Naive thymus-derived CD4-positive, alpha-beta T cell (primary cell): ENCODE results near the gene FNDC1. TPM values are rescaled to one million over a fixed set of nuclear protein-coding genes. Genes with fewer than 3 reads are reported as not detected.
A peak's percentile ranks its signal among the peaks of the same experiment; 100 is the strongest.

ENCODE experiments used
- ATAC-seq: fragments of 150-1000 bp; cut with Tn5 transposase; 2 replicates; pipeline ENCODE4 v1.10.0; 2021; ENCODE audit warnings: mild to moderate bottlenecking, moderate library complexity
- CTCF ChIA-PET: fragments of 350-600 bp; sonication (Branson Sonifier 250); formaldehyde crosslinking; loops from one replicate; lab custom pipeline; 2021; ENCODE audit warnings: antibody characterized with exemption; lab: Charles Lee
- POLR2A ChIA-PET: fragments of 350-600 bp; sonication (Branson Sonifier 250); formaldehyde crosslinking; loops from one replicate; lab custom pipeline; 2021; ENCODE audit warnings: antibody characterized with exemption, inconsistent platforms; lab: Charles Lee
- DNase-seq, 9 donors: peaks; one replicate each; pipeline versions ENCODE4 v3.0.0 to v3.0.0-alpha.2; 2020 to 2022; ENCODE audit warnings: mixed read lengths in 1 of 9
- H3K27ac ChIP-seq: one replicate; pipeline ENCODE4 v1.7.0; 2013; ENCODE audit warnings: mild to moderate bottlenecking, low read depth, low read length, moderate library complexity
- H3K27me3 ChIP-seq, 2 donors: one replicate each; pipeline ENCODE4 v1.7.0; 2013; ENCODE audit warnings: low read length in 2 of 2, mild to moderate bottlenecking in 2 of 2, moderate library complexity in 2 of 2; ENCODE audit not compliant: control insufficient read depth in 2 of 2, insufficient read depth in 2 of 2
- H3K36me3 ChIP-seq, 3 experiments: 1 replicate in 2 of 3; 2 replicates in 1 of 3; pipeline ENCODE4 v1.7.0; 2013; ENCODE audit warnings: low read length in 3 of 3, mild to moderate bottlenecking in 3 of 3, moderate library complexity in 1 of 3; ENCODE audit not compliant: insufficient read depth in 3 of 3, control insufficient read depth in 2 of 3
- H3K4me1 ChIP-seq, 2 donors: one replicate each; pipeline ENCODE4 v1.7.0; 2013; ENCODE audit warnings: low read length in 2 of 2, mild to moderate bottlenecking in 2 of 2, moderate library complexity in 1 of 2; ENCODE audit not compliant: control insufficient read depth in 2 of 2, insufficient read depth in 2 of 2
- H3K4me3 ChIP-seq: 2 replicates; pipeline ENCODE4 v1.7.0; 2013; ENCODE audit warnings: mild to moderate bottlenecking, low read length
- H3K9me3 ChIP-seq, 3 experiments: 1 replicate in 2 of 3; 2 replicates in 1 of 3; pipeline ENCODE4 v1.7.0; 2013; ENCODE audit warnings: low read length in 3 of 3; ENCODE audit not compliant: control insufficient read depth in 2 of 3
- H3K27ac Mint-ChIP-seq, 9 donors: one replicate each; pipeline ENCODE4 v1.8.0; 2020 to 2022; ENCODE audit warnings: mixed read lengths in 9 of 9, mild to moderate bottlenecking in 8 of 9, moderate library complexity in 5 of 9, inconsistent platforms in 2 of 9
- H3K27me3 Mint-ChIP-seq, 5 donors: one replicate each; pipeline ENCODE4 v1.8.0; 2021 to 2022; ENCODE audit warnings: mixed read lengths in 5 of 5, mild to moderate bottlenecking in 1 of 5
- H3K36me3 Mint-ChIP-seq, 5 donors: one replicate each; pipeline ENCODE4 v1.8.0; 2020 to 2022; ENCODE audit warnings: mixed read lengths in 5 of 5, mild to moderate bottlenecking in 3 of 5, inconsistent platforms in 1 of 5
- H3K4me1 Mint-ChIP-seq, 7 donors: one replicate each; pipeline ENCODE4 v1.8.0; 2020 to 2022; ENCODE audit warnings: mixed read lengths in 7 of 7, mild to moderate bottlenecking in 3 of 7, inconsistent platforms in 1 of 7
- H3K4me3 Mint-ChIP-seq, 10 donors: one replicate each; pipeline ENCODE4 v1.8.0; 2020 to 2022; ENCODE audit warnings: mild to moderate bottlenecking in 10 of 10, mixed read lengths in 10 of 10, moderate library complexity in 6 of 10, inconsistent platforms in 2 of 10
- H3K9me3 Mint-ChIP-seq, 11 donors: one replicate each; pipeline ENCODE4 v1.8.0; 2020 to 2022; ENCODE audit warnings: mixed read lengths in 11 of 11, mild to moderate bottlenecking in 4 of 11, inconsistent platforms in 1 of 11, moderate library complexity in 1 of 11
- intact Hi-C, 2 donors: fragments of 100-400 bp; cut with micrococcal nuclease; formaldehyde crosslinking; loops; one replicate each; pipeline ENCODE4 v1.15.1; 2023
- polyA plus RNA-seq, 2 donors: library from polyadenylated mRNA; unstranded; fragments of 300-500 nt; fragmentation: Illumina TruSeq; gene quantifications; one replicate each; pipeline ENCODE4 v1.2.3, GENCODE V29; 2021
- total RNA-seq, 6 experiments: library from RNA in 5 of 6; stranded (reverse) in 5 of 6; gene quantifications; 1 replicate in 5 of 6; 2 replicates in 1 of 6; pipeline ENCODE4 v1.2.3 and lab custom pipeline; 2021 to 2026

The FNDC1 gene
- total and polyA plus RNA-seq, 7 experiments from 2014 or later, result not detected

DNA sequence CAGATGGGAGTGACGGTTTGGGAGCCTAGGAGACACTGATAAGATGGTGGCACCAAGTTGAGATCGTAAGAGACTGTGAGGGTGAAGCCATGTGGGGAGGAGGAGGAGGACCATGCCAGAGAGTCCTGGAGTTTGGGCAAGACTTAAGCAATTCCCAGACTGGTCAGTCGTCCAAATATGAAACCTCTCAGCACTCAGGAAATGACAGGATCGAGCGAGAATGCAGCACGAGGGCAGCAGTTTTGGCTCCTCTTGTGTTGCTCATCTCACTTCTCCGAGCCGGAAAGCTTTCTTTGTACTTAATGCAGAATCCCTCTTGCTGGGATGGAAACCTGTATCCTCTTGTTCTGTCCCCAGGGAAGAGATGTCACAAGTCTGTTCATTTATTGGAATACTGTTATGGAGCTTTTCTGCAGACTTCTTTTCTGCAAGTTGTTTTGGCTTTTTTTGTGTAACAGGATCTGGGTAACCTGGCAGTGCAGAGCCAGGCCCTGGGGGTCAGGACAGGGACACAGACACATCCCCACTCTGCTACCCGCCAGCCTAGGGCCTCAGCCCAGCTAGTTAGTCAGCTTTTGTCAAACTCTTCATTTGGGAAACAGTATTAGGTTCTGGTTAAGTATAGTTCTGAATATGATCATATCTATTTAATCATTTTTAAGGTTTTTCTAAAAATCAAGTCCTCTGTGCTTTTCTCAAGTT, 34.3 kb downstream of the FNDC1 start:
- Histone ChIP-seq H3K36me3 (no peaks in the 10 kb centered on the region), H3K4me1 (no peaks in the 10 kb centered on the region), H3K27ac (no peak overlapping the region), H3K27me3 (no peaks in the 10 kb centered on the region), H3K4me3 (no peak overlapping the region), H3K9me3 (no peaks in the 10 kb centered on the region)
- Mint-ChIP-seq H3K4me3 (no peak overlapping the region), H3K36me3 (no peaks in the 10 kb centered on the region), H3K27ac (no peak overlapping the region), H3K4me1 (peaks cover 0 to 8% (median 0%) of the 10 kb centered on the region in 7 donors), H3K27me3 (peaks cover 6 to 25% (median 13%) of the 10 kb centered on the region in 5 donors), H3K9me3 (no peaks in the 10 kb centered on the region)
- DNase-seq (no peak), ATAC-seq (no peak)
- CTCF ChIA-PET, result no interaction called here
- POLR2A ChIA-PET, result no interaction called here
- intact Hi-C loops, result no loop called here

- ChIA-PET CTCF (no interaction called here), POLR2A (no interaction called here)
- H3K4me3 Mint-ChIP-seq, result no peak overlapping the region
- intact Hi-C loops, result no loop called here
- Histone ChIP-seq H3K9me3 (no peaks in the 10 kb centered on the region), H3K36me3 (no peaks in the 10 kb centered on the region), H3K4me3 (no peak overlapping the region), H3K27me3 (no peaks in the 10 kb centered on the region), H3K4me1 (no peaks in the 10 kb centered on the region), H3K27ac (no peak overlapping the region)
- H3K27ac Mint-ChIP-seq, result peak overlapping the region in 1 of 9 donors; percentile 15
- peaks cover 0 to 8% (median 0%) of the 10 kb centered on the region in 7 donors for H3K4me1 Mint-ChIP-seq
- peaks cover 6 to 22% (median 12%) of the 10 kb centered on the region in 5 donors for H3K27me3 Mint-ChIP-seq
- H3K9me3 Mint-ChIP-seq, result no peaks in the 10 kb centered on the region
- no peaks in the 10 kb centered on the region for H3K36me3 Mint-ChIP-seq
- DNase-seq, result no peak
- no peak for ATAC-seq
Measured at GRCh38 chr6:159204605-159205004, 35.4 kb downstream of the FNDC1 start.

- ChIA-PET POLR2A (no interaction called here), CTCF (no interaction called here)
- Histone ChIP-seq H3K4me1 (no peaks in the 10 kb centered on the region), H3K9me3 (no peaks in the 10 kb centered on the region), H3K27me3 (no peaks in the 10 kb centered on the region), H3K36me3 (no peaks in the 10 kb centered on the region), H3K27ac (no peak overlapping the region), H3K4me3 (no peak overlapping the region)
- Mint-ChIP-seq H3K4me3 (no peak overlapping the region), H3K36me3 (no peaks in the 10 kb centered on the region), H3K27me3 (peaks cover 0 to 8% (median 0%) of the 10 kb centered on the region in 5 donors), H3K27ac (no peak overlapping the region), H3K9me3 (peaks cover 0 to 2% (median 0%) of the 10 kb centered on the region in 11 donors), H3K4me1 (no peaks in the 10 kb centered on the region)
- intact Hi-C loops, result no loop called here
- no peak for DNase-seq
- no peak for ATAC-seq
Measured at GRCh38 chr6:159212028-159212427, 42.8 kb downstream of the FNDC1 start.

DNA sequence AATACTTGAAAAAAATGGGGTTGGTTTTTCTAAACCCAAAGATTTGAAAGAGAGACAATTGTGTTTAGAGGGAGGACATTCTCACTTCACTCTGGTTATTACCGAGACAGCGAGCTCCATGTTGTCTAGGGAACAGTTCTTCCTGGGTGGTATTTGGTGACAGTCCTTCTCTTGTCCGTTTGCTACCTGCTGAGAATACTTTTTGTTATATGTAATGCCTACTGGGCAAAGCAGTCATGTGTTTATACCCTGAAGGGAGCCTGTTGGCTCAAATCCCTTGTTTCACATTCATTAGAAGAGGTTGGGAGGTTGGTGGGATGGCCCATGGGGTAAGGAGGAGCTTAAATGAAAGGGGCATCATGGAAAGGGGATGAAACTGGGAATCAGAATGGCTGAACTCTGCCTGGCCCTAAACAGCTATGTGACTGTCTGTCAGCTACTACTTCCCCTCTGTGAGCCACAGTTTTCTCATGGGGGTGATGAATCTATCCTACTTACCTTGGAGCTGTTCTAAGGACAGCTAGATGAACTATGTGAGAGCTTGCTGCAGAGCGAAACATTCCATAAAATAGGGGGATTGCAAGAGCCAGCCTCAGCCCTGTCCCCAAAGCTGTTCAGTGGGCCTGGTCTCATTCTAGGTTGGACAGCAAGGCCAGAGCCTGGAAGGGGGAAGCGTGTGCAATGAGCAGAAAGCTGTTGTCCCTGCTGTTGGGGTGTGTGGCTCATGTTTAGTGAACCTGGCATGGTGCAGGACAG, 43.5 kb downstream of the FNDC1 start:
- no peak overlapping the region for H3K27ac ChIP-seq
- Mint-ChIP-seq H3K36me3 (no peaks in the 10 kb centered on the region), H3K4me1 (no peaks in the 10 kb centered on the region), H3K27me3 (peaks cover 0 to 9% (median 2%) of the 10 kb centered on the region in 5 donors), H3K9me3 (peaks cover 0 to 2% (median 0%) of the 10 kb centered on the region in 11 donors), H3K27ac (no peak overlapping the region), H3K4me3 (no peak overlapping the region)
- intact Hi-C loops, result no loop called here
- ChIA-PET CTCF (no interaction called here), POLR2A (no interaction called here)
- no peaks in the 10 kb centered on the region for H3K9me3 ChIP-seq
- no peaks in the 10 kb centered on the region for H3K27me3 ChIP-seq
- no peaks in the 10 kb centered on the region for H3K36me3 ChIP-seq
- no peaks in the 10 kb centered on the region for H3K4me1 ChIP-seq
- ATAC-seq (no peak), DNase-seq (no peak)
- no peak overlapping the region for H3K4me3 ChIP-seq

GRCh38 chr6:159213405-159213804, 44.2 kb downstream of the FNDC1 start:
- no peaks in the 10 kb centered on the region for H3K9me3 ChIP-seq
- H3K4me3 ChIP-seq, result no peak overlapping the region
- H3K4me1 ChIP-seq, result no peaks in the 10 kb centered on the region
- Mint-ChIP-seq H3K27ac (no peak overlapping the region), H3K36me3 (no peaks in the 10 kb centered on the region), H3K27me3 (peaks cover 2 to 15% (median 9%) of the 10 kb centered on the region in 5 donors), H3K4me1 (no peaks in the 10 kb centered on the region), H3K9me3 (peaks cover 0 to 2% (median 0%) of the 10 kb centered on the region in 11 donors), H3K4me3 (no peak overlapping the region)
- no peaks in the 10 kb centered on the region for H3K27me3 ChIP-seq
- ChIA-PET POLR2A (no interaction called here), CTCF (no interaction called here)
- DNase-seq, result no peak
- H3K27ac ChIP-seq, result no peak overlapping the region
- ATAC-seq, result no peak
- no peaks in the 10 kb centered on the region for H3K36me3 ChIP-seq
- intact Hi-C loops, result no loop called here

DNA sequence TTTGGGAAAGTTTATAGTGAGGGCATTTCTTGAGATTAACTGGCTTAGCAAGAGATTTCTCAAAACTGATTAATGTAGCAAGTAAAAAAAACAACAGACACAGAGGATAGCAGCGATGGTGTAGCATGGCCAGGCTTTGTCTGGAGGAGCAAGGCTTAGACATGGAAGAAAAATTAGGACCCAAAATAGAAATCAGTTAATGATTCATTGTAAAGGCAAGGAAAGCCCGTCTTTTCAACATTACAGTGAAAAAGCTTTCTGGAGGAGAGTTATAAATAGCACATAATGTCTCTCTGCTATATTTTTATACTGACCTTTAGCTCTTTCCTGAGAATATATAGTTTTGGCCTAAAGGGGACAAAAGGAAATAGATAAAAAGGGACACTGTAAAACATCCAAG, 45.1 kb downstream of the FNDC1 start:
- ChIA-PET CTCF (no interaction called here), POLR2A (no interaction called here)
- Histone ChIP-seq H3K4me3 (no peak overlapping the region), H3K9me3 (no peaks in the 10 kb centered on the region), H3K27me3 (no peaks in the 10 kb centered on the region), H3K27ac (no peak overlapping the region), H3K36me3 (no peaks in the 10 kb centered on the region), H3K4me1 (no peaks in the 10 kb centered on the region)
- Mint-ChIP-seq H3K4me1 (peaks cover 0 to 1% (median 0%) of the 10 kb centered on the region in 7 donors), H3K36me3 (no peaks in the 10 kb centered on the region), H3K9me3 (peaks cover 0 to 2% (median 0%) of the 10 kb centered on the region in 11 donors), H3K27ac (no peak overlapping the region), H3K27me3 (peaks cover 3 to 18% (median 14%) of the 10 kb centered on the region in 5 donors), H3K4me3 (no peak overlapping the region)
- no peak for ATAC-seq
- no peak for DNase-seq
- intact Hi-C loops, result no loop called here
